IPS DF 4.7 (cell line): Measurements from ENCODE around the gene CDH1.
A peak's percentile ranks its signal among the peaks of the same experiment; 100 is the strongest.

Experiments
- DNase-seq: peaks from one replicate; pipeline ENCODE4 v3.0.0-alpha.2; 2013; ENCODE audit warnings: low spot score; ENCODE audit errors: extremely low read depth

CDH1 gene

DNA sequence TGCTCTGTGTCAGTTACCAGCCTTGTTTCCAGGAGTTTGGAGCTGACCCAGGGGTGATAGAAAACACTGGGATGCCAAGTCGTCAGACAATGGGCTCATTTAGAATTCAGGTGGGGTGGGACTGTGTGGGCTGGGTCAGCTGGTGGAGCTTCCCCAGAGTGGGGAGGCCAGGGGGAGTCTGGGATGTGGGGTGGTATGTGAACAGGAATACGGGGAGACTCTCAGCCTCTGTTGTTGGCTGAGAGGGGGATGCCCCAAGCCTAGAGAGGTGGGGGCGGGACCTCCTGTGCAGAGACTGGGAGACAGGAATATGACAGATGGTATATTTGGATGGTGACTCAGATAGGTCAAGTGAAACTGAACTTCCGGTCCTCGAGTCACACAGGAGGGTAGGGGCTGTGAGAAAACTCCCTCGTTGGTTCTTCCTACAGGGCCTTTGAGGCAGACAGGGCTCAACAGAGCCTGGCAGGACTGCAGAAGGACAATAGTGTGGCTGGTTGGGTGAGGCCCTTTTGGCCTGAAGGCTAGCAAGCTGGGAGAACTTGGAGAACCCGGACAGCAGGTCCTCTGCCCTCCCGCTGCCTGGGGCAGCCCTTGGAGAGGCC, 23.7 kb downstream of the CDH1 start:
- DNase-seq: no peak

DNA sequence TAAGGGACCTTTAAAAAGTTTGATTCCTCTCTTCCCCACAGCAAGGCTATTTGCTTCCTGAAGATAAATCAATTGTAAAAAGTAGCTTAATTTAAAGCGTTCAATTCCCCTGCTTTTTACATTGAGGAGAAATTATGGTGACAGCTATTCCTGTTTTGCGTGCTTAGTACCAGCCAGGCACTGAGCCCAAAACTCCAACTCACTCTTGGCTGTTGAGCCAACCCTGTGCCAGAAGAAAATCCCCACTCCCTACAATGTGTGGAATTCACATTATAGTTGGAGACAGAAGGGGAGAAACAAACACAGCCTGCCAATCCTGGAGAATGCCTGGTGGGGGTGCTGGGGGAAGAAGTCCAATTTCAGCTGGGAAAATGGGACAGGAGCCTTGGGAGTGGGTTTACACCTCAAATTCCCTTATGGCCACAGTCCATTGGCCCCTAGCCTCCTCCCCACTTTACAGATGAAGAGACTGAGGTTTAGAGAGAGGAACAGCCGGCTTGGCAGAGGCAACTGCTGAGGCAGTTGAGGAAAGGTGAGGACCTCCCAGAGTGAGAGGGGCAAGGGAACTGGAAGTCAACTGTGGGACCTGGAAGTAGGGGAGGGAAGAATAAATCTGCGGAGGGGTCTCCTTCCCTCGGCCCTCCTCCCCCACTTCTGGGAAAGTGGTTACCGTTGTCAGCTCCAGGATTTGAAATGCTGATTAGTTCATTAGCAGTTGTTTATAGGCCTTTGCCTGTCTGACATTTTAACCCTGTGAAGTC, 26.1 kb downstream of the CDH1 start:
- peak; percentile 71 for DNase-seq

DNA sequence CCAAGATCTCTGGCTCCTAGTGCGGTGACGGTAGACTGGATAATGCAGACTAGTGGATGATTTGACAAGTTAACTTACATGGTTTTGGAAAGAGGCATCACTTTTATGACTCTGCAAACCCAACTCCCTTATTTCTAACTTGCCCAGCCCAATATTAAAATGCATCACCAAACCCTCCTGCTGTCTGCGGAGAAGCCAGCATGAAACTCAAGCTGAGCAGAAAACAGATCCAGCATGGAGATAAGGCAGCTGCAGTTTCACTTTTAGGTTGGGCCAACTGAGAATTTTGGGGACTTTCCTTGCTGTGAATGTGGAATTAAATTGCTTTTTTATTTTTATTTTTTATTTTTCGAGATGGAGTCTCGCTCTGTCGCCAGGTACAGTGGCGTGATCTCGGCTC, 27.8 kb downstream of the CDH1 start:
- no peak for DNase-seq

DNA sequence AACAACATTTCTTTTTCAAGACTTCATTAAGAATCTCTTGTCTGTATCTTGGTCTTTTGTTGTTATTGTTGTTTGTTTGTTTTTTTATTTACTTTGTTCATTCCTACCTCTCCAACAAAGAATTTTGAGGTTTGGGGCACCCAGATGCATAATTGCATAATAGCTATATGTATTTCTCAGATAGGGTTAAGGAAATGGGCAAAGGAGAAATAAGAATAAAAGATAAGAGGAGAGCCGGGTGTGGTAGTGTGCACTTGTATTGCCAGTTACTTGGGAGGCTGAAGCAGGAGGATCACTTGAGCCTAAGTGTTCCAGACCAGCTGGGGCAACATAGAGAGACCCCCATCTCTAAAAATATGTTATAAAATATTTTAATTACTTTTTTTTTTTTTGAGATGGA, 30.5 kb downstream of the CDH1 start:
- no peak for DNase-seq

DNA sequence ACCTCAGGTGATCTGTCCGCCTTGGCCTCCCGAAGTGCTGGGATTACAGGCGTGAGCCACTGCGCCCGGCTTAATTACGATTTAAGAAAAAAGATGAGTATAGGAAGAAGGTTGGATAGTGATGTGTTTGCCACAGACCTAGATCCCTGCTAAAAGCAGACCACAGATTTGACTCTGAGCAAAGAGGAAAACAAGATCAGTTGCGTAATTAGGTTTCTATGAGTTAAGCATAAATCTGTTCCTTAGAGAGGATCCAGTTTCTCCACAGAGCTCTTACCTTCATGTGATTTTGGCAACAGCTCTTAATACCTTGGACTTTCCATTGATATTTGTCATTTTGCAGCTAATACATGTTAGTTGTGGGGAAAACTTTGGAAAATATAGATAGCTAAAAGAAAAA, 31.1 kb downstream of the CDH1 start:
- no peak for DNase-seq

DNA sequence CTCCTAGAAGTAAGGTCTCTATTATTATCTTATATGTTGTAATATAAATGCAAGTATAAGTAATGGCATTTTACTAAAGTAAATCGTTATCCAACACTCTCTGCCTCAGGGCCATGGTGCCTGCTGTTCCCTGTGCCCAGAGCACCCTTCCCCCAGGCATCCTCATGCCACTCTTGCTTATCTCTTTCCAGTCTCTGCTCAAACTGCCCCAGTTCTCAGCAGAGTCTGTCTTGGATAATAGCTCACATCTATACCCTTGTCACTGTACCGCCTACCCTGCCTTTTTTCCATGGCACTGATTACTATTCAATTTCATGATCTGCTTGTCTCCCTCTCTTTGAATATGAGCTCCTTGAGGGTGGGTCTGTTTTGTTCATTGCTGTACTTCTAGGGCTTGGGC, 31.7 kb downstream of the CDH1 start:
- DNase-seq: no peak

DNA sequence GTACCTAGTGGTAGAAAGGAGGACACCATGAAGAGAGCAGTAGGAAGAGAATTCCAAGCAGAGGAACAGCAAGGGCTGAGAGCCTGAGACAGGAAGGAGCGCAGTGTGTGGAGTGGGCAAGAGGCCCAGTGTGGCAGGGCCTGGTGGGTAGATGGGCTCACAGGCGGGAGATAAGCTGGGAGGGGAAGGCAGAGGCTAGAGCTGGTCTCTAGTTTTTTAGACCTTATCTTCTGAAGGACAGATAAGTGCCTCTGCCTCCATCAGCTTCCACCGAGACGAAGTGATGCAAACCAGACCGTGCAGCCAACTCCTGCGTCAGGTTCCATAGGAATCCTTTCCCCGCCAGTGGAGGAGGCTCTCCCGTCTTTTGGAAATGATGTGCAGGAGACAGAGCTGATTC, 33.6 kb downstream of the CDH1 start:
- DNase-seq: no peak

DNA sequence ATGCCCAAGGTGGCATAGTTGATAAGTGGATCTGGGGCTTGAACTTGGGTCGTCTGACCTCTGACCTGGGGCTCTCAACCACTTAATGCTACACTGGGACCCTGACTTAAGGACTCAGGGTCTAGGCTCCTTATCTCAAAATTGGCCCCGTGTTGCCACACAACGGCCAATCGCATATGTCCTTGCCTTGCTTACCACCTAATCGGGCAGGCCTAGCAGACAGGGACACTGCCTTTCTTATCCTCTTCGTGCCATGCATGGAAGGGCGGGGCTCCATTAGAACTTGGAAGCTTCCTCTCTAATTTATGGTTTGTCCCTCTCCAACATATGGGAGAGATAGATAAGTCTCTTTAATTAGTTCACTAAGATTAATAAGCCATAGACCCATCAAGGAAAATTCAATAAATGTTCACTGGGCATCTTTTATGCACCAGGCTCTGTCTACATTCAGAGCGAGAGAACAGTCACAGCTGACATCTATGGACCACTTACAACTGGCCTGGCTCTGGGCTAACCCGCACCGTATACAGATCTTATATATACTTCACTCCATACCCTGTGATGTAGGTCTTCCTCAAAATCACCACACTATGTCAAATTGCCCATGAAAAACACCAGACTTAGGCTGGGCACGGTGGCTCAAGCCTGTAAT, 35.1 kb downstream of the CDH1 start:
- DNase-seq: no peak

DNA sequence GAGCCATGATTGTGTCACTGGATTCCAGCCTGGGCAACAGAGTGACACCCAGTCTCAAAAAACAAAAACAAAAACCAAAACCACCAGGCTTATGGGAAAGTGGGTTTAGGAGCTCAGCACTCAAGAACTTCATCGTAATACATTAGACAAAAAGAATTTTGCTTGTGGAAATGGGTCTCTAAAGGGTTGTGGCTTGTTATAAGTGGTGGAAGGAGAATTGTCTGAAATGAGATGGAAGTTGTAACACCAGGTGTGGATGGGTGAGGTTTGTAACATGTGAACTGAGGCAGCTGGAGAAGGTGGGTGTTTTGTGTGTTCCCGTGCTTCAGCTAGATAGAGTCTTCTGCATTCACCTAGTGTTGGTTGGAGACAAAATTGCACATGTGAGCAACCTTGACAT, 35.8 kb downstream of the CDH1 start:
- DNase-seq: no peak

DNA sequence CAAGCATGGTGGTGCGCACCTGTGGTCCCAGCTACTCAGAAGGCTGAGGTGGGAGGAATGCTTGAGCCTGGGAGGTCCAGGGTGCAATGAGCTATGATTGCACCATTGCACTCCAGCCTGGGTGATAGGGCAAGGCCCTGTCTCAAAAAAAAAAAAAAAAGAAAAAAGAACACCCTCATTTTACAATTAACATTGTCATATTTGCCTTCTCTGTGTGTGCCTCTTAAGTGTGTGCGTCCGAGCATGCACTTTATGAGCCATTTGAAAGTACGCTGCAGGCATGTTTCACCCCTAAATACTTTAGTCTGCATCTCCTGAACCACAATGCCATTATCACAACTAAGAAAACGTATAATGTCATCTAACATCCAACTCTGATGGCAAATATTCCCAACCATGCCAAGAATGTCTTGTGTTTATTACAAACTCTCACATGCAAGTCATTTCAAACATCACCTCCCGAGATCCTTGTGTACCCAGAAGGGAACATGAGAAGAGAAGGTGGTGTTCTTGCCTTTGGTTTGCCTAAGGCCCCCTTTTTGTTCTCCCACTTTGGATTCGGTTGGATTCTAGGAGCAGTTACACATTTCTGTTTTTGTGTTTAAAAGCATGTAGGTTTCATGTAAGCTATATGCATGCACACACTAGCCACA, 38.0 kb downstream of the CDH1 start:
- no peak for DNase-seq

DNA sequence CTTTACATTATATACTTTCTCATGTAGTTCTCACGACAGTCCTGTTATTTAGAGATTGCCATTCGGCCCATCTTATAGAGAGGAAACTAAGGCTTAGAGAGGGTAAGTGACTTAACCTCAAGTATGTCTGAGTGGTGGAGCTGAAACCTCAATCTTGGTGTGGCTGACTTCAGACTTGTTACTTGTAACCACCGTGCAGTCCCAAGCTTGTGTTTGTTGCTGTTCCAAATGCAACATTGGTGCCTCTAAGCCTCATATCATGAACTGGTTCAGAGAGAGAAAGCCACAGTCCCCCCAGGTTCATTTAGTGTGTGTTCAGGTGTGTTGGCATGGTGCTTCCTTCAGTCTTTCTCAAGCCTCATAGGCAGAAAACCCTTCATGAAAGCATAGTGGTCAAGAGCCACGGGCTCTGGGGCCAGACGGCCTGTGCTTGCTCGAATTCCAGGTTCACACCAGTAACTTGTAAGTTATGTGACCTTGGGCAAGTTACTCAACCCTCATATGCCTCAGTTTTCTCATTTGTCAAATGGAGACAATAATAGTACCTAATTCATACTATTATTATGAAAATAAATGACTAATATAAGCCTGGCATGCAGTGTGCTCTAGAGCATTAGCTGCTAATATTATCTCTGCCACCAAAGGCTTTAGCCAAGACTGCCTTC, 39.9 kb downstream of the CDH1 start:
- DNase-seq: no peak

DNA sequence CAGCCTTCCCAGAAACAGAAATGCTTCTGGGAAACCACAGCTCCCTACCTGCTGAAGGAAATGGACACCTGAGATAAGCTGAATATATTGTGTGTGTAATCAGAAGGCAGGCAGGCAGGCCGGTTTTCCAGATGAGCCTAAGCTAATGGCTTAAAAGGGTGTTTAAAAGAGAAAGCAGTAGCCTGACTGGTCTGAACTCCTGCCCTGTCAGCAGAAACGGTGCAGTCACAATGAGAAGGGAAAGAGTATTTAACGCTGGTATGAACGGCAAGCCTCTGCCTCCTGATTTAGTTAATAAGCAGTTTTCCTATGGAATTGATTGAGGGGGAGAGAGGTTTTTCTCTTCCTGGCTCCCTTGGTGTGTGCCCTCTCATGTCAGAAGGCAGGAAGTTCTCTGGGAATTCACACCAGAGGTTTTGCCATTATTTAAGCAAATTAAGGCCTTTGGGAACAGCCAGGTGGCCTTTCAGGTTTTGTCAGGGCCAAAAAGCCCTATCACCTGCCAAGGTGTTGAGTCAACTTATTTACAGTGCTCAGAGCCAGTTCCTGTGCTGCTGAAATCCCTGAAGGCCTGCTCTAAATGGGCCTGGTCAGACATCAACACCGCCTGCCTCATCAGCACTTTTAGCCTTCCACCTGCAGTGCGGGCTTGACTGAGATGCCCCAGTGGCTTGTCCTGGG, 41.6 kb downstream of the CDH1 start:
- peak; percentile 84 for DNase-seq

DNA sequence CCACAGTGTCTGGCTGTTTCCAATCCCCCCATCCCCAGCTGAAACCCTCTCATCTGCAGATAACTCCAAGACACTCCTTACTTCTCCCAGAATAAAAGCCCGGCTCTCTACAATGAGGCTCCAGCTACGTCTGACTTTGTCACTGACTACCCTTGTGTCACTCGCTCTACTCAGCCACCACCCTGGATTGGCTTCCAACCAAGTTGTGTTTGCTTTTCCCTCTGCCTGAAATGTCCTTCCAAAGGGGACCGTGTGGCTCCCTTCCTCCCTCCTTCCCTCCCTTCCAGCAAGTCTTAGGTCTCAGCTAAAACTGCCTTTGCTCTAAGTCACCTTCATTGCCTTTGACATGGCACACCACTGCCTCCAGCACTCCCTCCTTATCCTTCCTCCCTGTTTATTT, 42.8 kb downstream of the CDH1 start:
- no peak for DNase-seq

DNA sequence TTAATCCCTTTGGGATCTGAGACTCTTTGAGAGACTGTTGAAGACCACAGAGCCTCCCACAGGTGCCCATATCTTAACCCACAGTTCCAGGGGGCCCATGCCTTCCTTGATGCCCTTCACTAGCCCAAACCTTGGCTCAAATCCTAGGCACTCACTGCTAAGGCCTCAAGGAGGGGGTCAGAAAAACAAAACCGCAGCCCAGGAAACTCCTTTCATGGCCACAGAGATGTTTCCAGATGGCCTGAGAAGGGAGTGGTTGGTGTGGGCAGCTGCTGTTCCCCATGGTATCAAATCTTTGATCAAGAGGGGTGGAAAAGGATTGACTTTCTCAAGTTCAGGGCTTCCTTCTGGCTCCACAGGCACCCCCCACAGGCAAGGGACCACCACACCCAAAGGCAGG, 44.7 kb downstream of the CDH1 start:
- no peak for DNase-seq

DNA sequence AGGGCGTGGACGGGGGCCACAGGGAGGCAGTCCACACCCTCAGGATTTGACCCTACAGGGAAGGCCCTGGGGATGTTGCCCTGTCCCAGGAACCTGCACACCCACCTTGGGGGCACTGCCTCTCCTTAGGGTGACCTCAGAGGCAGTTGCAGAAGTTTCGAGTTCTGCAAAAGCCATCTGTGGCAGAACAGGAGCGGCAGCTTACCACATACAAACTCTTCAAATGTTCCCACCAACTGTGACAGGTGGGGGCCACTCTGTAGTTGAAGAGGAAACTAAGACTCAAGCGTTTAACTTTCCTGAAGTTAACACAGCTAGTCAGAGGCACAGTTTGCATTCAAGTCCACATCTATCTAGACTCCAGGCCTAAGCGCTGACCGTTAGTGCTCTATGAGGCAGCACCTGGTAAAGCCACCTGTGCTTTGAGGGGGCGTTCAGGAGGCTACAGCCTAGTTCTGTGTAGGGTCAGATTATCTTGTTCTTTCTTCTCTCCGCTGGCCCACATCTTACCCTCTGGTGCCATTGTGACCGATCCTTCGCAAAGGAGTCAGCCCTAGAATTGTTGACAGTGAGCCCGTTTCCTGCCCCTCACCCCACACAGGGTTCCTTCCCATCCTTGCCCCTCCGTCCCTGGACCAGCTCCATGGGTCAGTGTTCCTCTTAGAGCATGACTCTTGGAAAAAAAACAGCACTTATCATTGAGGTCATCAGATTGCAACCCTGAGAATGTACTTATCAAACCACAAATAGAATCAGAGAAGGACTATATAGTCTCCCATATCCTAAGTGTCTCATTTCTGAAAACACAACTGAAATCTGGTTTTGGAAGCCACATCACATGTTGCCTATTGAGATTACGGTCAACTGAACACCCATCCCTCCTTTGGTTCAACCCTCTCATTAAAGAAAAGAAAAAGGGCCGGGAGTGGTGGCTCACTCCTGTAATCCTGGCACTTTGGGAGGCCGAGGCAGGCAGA, 45.4 kb downstream of the CDH1 start:
- DNase-seq: no peak

DNA sequence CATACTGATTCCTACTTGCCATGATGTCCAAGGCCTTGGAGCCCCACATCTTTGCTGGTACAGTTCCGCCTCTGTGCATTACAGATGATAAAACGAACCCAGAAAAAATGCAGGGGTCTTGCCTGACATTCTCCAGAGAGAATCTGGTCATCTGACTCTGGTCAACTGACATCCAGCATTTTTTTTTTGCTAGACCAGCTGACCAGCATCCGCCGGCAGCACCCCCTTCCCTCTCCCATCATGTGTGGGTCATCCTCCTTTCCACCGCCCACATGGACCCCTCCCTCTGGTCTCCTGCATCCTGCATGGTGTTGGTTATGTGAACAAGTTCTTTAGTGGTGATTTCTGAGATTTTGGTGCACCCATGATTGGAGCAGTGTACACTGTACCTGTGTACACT, 47.1 kb downstream of the CDH1 start:
- DNase-seq: no peak

DNA sequence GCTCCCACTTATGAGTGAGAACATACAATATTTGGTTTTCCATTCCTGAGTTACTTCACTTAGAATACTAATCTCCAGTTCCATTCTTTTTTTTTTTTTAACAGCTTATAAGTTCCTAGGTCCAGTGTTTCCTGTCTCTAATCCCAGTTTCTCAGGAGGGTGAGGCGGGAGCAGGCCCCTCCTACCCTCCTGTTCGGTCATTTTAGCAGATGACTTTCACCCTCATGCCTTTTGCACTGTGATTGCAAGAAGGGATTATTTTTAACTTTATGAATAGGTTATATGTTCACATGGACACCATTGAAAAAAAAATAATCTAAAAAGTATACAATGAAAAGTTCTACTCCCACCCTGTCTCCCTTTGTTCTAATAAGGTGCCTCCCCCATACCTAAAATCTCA, 47.6 kb downstream of the CDH1 start:
- DNase-seq: no peak

DNA sequence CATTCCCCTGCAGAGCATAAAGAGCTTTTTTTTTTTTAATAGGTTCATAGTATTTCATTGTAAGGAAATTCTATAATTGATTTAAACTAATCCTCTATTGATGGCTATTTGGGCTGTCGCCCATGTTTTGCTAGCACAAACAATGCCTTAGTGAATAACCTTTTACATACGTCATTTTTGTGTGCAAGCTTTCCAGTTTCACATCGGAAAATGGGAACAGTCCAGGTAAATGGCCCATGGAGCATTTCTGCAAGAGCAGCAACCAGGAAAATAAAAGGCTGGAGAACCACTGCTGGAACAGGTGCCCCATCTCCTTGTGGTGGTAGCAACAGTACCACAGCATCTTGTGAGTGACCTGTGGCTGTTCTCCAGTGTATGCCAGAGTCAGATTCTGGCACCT, 48.6 kb downstream of the CDH1 start:
- DNase-seq: no peak

DNA sequence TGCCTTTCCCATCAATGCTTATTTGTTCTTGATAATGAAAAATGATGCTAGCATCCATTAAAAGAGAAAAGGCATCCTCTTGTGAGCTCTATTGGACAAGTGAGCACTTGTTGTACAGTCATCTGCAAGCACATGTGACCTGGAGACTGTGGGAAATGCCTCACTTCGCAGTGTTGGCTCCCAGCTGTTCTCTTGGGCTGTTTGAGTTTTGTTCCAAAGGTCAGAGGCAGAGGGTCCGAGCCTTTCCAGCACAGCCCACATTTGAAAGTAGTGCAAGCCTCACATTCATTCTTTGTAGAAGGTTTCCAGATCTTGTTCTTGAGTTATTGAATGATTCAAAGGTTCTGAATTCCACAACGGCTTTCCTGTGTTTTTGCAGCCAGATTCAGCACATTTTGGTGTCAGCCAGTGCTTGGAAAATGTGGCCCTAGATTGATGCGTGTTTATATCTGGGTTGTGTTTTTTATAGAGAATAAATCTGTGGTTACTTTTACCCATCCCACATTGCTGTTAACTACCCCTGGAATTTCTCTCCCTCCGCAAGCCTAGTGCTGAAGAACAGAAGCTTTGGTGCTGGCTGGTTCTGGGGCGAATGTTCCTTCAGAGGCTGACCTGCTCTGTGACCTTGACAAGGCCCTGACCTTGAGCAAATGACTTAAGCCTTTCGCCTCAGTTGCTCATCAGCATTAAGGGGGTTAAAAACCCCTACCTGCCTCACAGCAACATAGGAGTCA, 49.8 kb downstream of the CDH1 start:
- DNase-seq: no peak
